ENCODE measurements around the gene PUM2.

DNA sequence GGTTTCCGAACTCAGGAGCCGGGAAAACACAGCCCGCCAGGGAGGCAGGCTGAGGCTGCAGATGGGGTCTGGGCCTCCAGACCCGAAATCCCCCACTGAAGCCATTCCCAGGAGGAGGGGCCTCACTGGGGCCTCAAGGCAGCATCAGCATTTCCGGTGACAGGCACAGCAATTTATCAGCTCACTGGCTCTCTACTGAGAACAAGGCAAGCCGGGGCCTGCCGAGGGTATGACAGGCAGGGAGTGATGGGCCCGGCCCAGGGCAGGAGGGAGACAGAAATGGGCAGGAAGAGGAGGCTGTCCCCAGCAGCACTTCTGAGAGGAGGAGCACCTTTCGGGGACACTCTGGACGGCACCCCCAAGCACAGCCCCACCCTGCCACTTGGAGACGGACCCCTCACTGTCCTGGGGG lies 138.2 kb downstream of the PUM2 start:
- TF ChIP-seq, protein P1, sequence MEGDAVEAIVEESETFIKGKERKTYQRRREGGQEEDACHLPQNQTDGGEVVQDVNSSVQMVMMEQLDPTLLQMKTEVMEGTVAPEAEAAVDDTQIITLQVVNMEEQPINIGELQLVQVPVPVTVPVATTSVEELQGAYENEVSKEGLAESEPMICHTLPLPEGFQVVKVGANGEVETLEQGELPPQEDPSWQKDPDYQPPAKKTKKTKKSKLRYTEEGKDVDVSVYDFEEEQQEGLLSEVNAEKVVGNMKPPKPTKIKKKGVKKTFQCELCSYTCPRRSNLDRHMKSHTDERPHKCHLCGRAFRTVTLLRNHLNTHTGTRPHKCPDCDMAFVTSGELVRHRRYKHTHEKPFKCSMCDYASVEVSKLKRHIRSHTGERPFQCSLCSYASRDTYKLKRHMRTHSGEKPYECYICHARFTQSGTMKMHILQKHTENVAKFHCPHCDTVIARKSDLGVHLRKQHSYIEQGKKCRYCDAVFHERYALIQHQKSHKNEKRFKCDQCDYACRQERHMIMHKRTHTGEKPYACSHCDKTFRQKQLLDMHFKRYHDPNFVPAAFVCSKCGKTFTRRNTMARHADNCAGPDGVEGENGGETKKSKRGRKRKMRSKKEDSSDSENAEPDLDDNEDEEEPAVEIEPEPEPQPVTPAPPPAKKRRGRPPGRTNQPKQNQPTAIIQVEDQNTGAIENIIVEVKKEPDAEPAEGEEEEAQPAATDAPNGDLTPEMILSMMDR (IDR thresholded peaks at IDR 0.05) = no peak
- TF ChIP-seq POLR2A (IDR thresholded peaks at IDR 0.05) = peak in 1 of 4 donors; percentile 18

All from esophagus squamous epithelium (tissue), 4 donors.